Measurements from ENCODE around the gene CHST3.

CHST3 gene

DNA sequence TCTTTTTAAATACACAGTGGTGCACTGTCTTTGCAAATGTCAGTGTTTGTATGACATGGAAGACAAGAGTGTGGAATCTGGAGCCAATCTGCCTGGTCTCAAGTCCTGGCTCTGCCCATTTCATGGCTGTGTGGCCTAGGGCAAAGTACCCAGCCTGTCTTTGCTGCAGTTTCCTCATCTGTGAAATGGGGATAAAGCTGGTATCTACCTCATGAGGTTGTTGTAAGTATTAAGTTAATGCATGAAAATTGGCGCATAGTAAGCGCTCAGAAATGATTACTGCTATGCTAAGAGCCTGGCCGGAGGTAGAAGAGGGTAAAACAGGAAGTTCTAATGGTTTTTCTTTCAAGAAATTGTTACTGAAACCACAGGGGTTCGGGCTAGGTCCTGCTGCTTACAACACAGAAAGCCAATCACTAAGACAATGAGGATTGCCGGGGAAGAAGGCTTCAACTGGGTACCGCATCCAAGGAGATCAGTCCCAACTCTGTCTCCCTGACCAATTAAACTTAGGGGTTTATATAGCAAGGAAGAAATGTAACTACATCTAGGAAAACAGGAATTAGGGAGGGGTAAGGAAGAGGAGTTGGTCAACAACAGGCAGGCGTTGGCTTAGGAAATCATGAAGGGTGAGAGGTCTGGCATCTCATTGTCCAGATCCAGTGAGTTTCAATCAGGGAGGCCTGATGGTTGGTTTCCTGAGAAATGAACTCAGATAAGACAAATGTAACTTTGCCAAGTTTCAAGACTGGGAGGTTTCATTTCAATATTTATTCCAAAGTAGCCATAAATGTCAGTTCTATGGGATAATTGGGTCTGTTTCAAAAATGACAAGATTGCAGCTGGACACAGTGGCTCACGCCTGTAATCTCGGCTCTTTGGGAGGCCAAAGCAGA lies 57.0 kb downstream of the CHST3 start:
- no peak for TF ChIP-seq CTCF (IDR thresholded peaks at IDR 0.05; ENCODE audit: low read depth, low read length, missing control alignments)
- no peak for DNase-seq (ENCODE audit: low read depth)
- no peak overlapping the region for H3K4me3 ChIP-seq (ENCODE audit: low read depth, low read length)

DNA sequence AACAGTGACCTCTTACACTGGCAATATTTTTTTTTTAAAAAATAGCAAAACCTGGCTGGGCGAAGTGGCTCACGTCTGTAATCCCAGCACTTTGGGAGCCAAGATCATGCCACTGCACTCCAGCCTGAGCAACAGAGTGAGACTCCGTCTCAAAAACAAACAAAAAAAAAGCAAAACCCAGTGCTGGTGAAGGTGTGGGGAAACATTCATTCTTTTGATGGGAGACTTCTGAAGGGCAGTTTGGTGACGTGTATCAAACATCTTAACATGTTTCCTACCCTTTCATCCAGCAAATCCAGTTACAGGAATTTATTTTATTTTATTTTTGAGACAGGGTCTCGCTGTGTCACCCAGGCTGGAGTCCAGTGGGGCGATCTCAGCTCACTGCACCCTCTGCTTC lies 58.0 kb downstream of the CHST3 start:
- TF ChIP-seq CTCF (IDR thresholded peaks at IDR 0.05; ENCODE audit: low read depth, low read length, missing control alignments) = no peak
- DNase-seq (ENCODE audit: low read depth) = no peak
- H3K4me3 ChIP-seq (ENCODE audit: low read depth, low read length) = no peak overlapping the region

- DNase-seq (ENCODE audit: low read depth) = no peak
- no peak overlapping the region for H3K4me3 ChIP-seq (ENCODE audit: low read depth, low read length)
- no peak for TF ChIP-seq CTCF (IDR thresholded peaks at IDR 0.05; ENCODE audit: low read depth, low read length, missing control alignments)
Observed at GRCh38 chr10:72024596-72024995, 60.4 kb downstream of the CHST3 start.

- TF ChIP-seq CTCF (IDR thresholded peaks at IDR 0.05; ENCODE audit: low read depth, low read length, missing control alignments) = no peak
Observed at GRCh38 chr10:72025400-72025799, 61.2 kb downstream of the CHST3 start.

GRCh38 chr10:72025832-72026231 lies 61.6 kb downstream of the CHST3 start:
- no peak for TF ChIP-seq CTCF (IDR thresholded peaks at IDR 0.05; ENCODE audit: low read depth, low read length, missing control alignments)
- no peak for DNase-seq (ENCODE audit: low read depth)
- no peak overlapping the region for H3K4me3 ChIP-seq (ENCODE audit: low read depth, low read length)

More at GRCh38 chr10:72025400-72025799, 61.2 kb downstream of the CHST3 start:
- DNase-seq (ENCODE audit: low read depth) = no peak
- no peak overlapping the region for H3K4me3 ChIP-seq (ENCODE audit: low read depth, low read length)

GRCh38 chr10:72026278-72027111 lies 62.3 kb downstream of the CHST3 start:
- no peak overlapping the region for H3K4me3 ChIP-seq (ENCODE audit: low read depth, low read length)
- TF ChIP-seq CTCF (IDR thresholded peaks at IDR 0.05; ENCODE audit: low read depth, low read length, missing control alignments) = no peak
- no peak for DNase-seq (ENCODE audit: low read depth)
